GM20000 (cell line): ENCODE measurements around the gene CHST13.
"Not testable (repeated sequence)": the region's sequence is repeated elsewhere in the genome, so short reads cannot be mapped to it uniquely, and the experiment has no call there.

Source experiments
- DNase-seq: peaks from one replicate; pipeline ENCODE4 v3.0.0; 2012; ENCODE audit warnings: low spot score
- TF ChIP-seq, protein P1 (sequence below): IDR thresholded peaks from 2 replicates; pipeline ENCODE4 v1.5.1; 2012; ENCODE audit warnings: mild to moderate bottlenecking, control low read depth; ENCODE audit errors: extremely low read depth, missing control alignments

CHST13 gene

GRCh38 chr3:126581569-126581968 lies 57.6 kb downstream of the CHST13 start:
- no peak for DNase-seq
- TF ChIP-seq, protein P1, sequence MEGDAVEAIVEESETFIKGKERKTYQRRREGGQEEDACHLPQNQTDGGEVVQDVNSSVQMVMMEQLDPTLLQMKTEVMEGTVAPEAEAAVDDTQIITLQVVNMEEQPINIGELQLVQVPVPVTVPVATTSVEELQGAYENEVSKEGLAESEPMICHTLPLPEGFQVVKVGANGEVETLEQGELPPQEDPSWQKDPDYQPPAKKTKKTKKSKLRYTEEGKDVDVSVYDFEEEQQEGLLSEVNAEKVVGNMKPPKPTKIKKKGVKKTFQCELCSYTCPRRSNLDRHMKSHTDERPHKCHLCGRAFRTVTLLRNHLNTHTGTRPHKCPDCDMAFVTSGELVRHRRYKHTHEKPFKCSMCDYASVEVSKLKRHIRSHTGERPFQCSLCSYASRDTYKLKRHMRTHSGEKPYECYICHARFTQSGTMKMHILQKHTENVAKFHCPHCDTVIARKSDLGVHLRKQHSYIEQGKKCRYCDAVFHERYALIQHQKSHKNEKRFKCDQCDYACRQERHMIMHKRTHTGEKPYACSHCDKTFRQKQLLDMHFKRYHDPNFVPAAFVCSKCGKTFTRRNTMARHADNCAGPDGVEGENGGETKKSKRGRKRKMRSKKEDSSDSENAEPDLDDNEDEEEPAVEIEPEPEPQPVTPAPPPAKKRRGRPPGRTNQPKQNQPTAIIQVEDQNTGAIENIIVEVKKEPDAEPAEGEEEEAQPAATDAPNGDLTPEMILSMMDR: no peak

DNA sequence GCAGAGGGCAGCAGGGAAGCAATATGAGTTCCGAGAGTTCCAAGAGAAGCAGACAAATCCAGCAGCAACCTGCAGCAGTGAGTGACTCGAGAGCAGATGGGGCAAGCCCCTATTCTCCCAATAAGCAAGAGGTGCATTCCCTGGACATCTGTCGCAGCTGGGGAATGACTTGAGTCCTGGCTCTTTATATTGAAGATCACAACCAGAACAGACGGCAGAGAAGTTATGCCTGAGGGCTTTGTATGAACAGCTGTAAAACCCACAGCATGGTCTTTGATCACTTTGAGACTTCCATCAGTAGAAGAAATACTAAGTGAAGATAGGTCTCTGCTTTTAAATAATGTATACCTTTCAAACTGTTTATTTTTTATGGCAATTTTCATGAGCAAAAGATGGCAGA lies 58.4 kb downstream of the CHST13 start:
- DNase-seq: no peak
- TF ChIP-seq, protein P1: no peak

DNA sequence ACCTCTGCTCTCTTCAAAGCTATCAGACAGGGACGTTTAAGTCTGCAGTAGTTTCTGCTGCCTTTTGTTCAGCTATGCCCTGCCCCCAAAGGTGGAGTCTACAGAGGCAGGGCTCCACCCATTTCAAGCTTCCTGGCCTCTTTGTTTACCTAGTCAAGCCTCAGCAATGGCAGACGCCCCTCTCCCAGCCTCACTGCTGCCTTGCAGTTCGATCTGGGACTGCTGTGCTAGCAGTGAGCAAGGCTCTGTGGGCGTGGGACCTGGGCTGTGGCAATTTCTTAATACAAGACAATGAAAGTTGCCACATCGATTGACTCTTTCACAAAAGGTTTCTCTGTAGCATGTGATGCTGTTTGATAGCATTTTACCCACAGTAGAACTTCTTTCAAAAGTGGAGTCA lies 67.6 kb downstream of the CHST13 start:
- not testable (repeated sequence) for DNase-seq
